ENCODE measurements around the gene TUBGCP6.

- TF ChIP-seq CTCF (IDR thresholded peaks at IDR 0.05) (no peak), ZFX (IDR thresholded peaks at IDR 0.05; ENCODE audit: borderline replicate concordance) (no peak)
Observed at GRCh38 chr22:50173311-50173982, 71.4 kb downstream of the TUBGCP6 start.
